Activated T-cell treated with anti-CD3 and anti-CD28 coated beads for 1 hour (primary cell): Measurements from ENCODE around the gene AKAP5.

Experiments used
- DNase-seq: peaks from one replicate; pipeline ENCODE4 v3.0.0-alpha.2; 2020; ENCODE audit warnings: low read depth

Gene AKAP5

DNA sequence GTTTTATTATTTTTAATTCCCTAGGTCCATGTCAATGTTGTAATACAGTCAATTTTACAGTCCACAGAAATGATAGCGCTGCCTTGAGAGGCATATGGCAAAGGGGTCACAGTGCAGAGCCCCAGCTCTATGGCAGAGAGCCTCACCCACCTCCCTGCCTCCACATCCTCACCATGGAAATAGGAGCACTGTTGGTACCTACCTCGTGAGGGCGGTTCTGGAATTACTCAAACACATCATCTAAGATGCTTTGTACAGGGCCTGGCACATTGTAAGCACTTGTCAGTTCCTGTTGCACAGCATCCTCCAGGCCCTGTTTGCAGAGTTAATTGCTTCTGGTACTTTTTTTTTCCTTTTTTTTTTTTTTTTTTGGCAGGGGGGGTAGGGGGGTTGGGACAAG is 4.1 kb upstream of the AKAP5 start:
- DNase-seq, result no peak

DNA sequence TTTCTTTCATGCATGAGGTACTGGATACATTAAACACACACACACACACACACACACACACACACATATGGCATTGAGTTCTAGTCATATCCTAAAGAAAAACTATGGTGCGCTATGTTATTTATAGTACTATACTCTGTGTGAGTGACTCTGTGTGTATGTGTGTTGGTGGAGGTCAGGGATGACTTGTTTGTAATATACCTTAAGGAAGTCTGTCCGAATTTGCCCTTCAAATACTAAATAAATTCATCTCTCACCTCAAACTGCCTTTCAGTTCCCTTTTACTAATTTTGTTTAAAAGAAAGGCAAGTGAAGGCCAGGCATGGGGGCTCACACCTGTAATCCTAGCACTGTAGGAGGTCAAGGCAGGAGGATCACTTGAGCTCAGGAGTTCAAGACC is 2.1 kb upstream of the AKAP5 start:
- no peak for DNase-seq

DNA sequence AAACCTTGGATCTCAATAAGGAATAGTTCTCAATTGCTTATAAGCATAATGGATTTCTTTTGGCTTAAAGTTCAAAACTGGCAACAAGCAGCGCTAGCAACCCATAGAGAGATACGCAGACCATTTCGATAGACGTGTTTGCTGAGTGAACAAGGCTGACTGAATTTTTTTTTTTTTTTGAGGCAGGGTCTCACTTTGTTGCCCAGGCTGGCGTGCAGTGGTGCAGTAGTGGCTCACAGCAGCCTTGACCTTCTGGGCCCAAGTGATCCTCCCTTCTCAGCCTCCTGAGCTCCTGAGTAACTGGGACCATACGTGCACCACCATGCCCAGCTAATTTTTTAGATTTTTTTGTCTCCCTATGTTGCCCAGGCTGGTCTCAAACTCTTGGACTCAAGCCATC is 1.4 kb upstream of the AKAP5 start:
- DNase-seq, result no peak

DNA sequence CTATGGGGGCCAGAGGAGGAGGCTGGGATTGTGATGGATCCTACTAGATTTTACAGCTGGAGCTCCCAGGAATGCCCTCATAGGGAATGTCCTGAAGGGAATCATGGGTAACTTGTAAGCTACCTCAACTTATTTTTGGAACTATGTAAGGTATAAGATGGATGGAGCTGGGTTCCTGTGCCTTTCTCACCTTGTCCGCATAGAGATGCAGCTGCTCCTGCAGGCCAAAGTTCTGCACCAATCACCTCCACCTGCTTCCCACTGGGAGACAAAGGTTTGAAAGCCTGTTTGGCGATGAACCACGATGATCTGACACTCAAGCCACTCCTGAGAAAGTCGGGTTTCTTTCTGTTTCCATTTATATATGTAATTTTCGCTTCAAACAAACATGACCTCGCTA is 648 bp upstream of the AKAP5 start:
- DNase-seq, result no peak

DNA sequence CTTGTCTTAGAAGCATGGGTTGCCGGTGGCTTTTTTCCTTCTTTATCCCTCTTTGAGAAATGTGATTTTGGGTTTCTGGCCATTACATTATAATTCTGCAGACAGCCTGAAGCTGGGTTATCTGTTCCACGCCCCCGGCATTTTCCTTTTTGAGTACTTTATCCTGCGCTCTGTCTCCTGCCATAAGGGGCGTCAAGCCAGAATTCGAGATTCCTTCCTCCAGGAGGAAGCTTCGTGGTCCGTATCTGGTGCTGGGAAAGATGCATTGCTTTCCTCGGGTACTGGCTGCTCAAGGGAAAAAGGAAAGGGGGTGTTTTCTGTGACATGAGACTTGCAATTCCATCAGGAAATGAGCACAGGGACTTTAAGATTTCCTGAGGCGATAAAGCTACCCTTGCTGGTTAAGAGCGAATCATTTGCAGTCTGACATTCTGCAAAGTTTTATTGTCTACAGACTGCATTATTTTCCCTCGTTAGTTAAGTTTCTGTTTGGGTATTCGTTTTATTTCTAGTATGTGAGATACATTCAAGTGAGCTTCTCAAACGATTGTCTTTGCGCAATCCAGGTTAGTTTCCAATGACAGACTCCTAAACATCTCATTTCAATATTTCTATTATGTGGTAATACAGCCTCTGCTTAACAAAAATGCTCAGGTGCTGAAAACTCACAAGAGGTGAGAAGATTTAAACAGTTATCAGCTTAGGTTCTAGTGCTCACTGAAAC is 694 bp downstream of the AKAP5 start:
- no peak for DNase-seq

DNA sequence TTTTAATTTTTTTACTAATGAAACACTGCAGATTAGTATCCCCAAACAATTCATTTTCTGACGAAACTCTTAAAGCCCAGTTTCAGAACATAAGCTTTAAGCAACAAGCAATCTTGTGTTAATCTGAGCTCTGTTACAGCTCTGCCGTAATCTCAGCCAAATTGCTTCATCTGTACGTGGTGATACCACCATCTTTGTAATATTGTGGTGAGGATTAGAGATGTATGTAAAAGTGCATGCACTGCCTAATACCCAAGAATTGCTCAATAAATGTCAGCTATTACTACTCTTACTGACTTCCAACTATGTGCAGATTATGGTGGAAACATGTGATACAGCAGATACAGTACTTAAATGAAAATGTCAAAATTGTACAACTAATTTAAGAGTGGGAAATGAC is 1.8 kb downstream of the AKAP5 start:
- no peak for DNase-seq

DNA sequence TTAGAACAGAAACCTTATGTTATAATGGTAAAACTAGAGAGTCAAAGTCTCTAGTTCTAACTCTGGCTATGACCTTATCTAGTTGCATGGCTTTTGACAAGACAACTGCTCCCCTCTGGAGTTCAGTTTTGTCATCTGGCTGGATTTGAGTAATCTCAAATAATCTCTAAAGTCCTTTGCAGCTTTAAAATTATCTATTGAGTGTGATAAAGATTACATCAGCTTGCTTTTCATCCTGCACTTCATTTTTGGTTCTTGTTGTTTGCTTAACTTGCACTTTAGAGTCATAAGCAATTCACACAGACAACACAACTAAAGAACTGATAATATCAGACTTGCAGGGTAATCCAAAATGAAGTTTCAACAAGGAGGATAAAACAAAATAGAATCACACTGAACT is 2.3 kb downstream of the AKAP5 start:
- no peak for DNase-seq

DNA sequence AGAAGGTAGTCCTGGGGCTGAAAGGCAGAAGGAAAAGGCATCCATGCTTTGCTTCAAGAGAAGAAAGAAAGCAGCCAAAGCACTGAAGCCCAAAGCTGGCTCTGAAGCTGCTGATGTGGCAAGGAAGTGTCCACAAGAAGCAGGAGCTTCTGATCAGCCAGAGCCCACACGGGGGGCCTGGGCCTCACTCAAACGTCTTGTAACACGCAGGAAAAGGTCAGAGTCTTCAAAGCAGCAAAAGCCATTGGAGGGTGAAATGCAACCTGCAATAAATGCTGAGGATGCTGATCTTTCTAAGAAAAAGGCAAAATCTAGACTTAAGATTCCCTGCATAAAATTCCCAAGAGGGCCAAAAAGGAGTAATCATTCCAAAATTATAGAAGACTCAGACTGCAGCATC is 3.2 kb downstream of the AKAP5 start:
- DNase-seq, result no peak

DNA sequence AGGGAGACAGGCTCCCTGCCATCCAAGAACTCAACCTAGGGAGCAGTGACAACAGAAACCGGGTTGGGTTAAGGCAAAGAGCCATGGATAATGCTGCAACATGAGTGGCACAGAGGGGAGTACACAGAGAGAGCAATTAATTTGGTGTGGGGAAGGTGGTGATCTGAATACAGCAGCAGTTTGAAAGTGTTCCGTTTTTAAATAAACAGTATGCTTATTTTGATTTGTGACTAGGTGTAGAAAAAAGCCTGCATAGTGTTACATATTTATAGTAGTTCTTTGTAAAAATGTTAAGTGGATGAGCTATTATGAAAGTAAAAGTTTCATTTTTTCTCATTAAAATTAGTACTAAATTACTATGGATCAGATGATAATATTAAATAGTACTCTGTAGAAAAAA is 8.7 kb downstream of the AKAP5 start:
- DNase-seq, result no peak

DNA sequence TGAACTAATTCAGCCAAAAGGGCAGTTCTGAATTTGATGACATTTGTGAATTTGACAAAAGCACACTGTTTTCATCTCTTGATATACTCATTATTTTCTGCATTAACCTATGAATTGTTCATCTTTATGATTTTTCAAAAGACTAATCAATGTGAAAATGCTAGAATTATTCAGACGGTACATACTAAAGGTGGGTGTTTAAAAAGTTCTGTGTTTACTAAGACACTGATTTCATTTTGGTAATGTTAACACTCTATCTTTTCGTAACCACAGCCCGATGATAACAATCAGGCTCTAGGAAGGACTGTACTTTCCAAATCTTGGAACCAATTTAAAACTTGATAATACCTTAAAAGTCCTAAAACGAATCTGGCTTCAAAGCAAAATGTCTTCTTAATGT is 9.4 kb downstream of the AKAP5 start:
- no peak for DNase-seq

DNA sequence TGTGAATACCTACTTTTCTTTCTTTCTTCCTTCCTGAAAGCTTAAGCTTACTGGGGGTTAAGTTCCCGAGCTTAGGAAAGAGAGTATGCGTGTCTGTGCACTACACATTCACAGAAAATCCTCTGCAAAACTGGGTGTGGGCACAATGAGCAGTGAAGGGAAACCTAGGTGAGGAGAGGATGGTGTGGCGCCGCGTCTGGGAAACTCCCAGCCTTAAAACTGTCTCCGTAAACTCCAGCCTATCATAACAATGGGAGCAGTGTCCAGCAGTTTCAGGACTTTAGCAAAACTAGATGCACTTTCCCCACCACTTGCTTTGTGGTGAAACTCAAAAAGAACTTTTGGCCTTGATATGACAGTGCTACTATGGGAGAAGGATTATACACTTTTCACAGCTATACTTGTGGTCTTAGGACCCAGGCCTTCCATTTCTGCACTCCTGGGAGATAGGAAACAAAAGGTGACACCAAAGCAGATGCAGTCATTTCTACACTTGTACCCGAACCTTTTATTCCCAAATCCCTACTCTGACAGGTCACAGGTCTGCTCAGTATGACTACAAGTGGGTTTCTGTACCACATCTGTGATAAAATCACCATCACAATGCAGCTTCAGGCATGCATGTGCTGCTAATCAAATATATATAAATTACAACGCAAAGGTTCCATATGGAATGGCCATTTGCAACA is 10.4 kb downstream of the AKAP5 start:
- DNase-seq, result no peak

DNA sequence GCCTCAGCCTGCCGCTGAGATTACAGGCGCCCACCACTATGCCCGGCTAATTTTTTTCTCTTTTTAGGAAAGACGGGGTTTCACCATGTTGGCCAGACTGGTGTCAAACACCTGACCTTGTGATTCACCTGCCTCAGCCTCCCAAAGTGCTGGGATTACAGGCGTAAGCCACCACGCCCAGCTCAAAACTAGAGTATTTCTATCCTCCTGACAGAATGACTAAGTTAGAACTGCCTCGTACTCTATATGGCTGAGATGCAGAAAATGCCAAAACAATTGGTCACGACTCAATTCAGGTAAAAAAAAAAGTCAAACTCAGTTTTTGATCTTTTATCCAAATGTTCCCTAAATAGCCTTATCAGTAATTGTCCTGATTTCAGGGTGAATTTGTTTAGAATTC is 11.1 kb downstream of the AKAP5 start:
- DNase-seq, result no peak

DNA sequence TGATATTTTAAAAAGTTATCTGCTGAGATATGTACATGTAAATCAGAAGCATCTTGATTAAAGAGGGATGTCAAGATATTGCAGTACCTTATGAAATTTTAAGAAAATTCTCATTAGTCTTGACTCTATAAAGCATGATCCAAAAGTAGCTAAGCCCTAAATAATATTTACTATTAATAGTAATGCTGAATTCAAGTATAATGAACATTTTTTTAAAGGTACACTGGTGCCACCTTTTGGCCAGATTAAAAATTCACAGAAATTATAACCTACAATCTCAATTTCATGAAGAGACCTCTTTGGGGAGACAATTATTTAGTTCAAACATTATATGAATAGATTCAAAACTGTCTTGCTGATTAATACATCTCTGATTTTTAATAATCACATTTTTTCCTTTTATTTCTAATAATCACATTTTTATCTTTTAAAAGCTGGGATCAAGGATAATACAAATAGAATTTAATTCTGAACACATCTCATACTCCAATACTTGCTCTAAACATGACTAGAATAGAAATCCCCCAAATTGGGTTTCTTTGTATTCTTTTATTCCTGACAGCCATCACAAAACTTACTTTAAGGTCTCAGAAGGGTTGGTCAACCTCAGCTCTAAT is 13.4 kb downstream of the AKAP5 start:
- no peak for DNase-seq

DNA sequence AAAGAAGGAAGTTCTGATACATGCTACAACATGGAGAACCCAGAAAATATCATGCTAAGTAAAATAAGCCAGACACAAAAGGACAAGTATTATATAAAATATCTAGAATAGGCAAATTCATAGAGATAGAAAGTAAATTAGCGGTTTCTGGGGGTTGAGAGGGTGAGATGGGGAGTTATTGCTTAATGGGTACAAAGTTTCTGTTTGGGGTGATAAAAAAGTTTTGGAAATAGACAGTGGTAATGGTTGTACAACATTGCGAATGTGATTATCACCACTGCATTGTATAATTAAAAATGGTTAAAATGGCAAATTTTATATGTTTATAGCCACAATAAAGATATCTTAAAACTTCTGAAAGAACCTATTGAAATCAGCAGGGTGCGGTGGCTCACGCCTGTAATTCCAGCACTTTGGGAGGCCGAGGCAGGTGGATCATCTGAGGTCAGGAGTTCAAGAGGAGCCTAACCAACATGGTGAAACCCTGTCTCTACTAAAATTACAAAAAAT is 23.3 kb downstream of the AKAP5 start:
- DNase-seq, result no peak

DNA sequence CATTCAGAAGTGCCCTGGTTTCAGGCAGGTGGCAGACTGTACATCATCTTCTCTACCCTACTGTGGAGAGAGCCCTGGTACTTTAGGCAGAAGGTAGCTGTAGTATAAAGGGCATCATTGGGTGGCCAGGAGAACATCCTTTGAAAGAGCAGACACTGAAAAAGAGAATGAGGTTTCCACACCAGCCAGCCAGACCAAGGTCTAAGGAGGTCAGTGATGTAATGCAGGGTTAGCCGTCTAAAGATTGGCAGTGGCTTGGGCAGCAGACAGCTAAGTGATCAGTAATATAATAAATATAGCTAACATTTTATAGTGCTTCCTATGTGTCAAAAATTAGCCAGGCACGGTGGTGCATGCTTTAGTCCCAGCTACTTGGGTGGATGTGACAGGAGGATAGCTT is 26.3 kb downstream of the AKAP5 start:
- no peak for DNase-seq

DNA sequence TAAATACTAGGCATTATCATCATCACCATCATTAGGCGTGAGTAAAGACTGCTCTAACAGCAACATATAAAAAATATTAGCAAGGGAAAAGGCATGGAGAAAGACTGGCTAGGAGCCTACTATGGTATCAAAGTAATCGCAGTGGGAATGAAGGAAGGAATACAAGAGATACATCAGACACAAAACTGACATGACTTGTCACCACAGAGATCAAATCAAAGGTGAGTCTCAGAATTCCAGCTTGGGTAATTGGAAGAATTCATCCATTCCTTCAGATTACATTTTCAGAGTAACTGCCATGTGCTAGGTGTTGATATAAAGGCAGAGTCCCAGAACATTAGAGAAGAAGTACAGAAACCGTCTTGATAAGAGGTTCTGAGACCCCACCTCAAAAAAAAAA is 28.2 kb downstream of the AKAP5 start:
- DNase-seq, result no peak

DNA sequence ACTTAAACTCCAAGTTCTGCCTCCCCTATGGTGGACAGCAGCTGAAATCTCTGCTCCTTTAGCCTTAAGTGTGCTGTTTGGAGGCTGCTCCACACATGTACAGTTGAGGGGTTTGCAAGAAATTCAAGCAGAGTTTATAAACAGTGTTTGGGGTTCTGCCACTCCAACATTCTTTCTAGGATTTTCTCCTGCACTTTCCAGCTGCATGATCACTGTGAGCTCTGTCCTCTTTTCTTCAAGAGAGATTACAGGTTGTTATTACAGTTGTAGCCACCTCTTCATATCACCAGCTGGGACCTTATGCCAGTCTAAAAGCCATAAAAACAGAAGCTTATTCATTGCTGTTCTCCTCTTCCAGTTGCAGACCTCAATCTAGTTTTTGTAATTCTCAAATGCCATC is 30.0 kb downstream of the AKAP5 start:
- no peak for DNase-seq

DNA sequence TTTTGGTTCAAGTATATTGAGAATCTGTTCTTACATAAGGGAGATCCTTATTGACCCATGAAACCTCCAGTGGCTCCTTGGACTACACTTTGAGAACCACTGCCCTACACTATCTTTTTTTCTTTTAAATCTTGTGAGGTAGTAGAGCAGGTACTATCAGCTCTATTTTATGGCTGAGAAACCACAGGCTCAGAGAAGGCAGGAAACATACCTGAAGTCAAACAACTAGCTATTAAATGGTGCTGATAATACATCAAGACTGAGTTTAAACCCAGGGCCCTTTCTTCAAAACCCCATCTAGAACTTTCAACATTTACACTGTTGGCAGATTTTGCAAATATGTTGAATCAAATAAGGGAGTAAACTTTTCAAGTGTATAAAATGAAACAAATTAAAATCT is 31.5 kb downstream of the AKAP5 start:
- no peak for DNase-seq

DNA sequence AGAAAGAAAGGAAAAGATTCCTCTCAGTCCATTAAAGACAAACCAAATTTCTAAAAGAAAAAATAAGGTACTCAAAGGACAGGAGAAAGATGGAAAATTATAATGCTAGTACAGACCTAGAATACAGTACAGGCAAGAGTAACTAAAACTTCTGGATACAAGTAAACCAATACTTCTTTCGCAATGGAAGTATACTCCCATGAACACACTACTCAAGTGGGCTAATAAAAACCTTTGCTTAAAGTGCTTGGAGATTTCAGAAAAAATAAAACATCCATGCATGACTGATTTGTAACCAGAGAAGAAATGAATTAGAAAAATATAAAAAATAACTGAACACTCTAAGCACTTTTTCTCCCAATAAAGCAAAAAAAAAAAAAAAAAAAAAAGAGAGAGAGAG is 34.8 kb downstream of the AKAP5 start:
- DNase-seq, result no peak

DNA sequence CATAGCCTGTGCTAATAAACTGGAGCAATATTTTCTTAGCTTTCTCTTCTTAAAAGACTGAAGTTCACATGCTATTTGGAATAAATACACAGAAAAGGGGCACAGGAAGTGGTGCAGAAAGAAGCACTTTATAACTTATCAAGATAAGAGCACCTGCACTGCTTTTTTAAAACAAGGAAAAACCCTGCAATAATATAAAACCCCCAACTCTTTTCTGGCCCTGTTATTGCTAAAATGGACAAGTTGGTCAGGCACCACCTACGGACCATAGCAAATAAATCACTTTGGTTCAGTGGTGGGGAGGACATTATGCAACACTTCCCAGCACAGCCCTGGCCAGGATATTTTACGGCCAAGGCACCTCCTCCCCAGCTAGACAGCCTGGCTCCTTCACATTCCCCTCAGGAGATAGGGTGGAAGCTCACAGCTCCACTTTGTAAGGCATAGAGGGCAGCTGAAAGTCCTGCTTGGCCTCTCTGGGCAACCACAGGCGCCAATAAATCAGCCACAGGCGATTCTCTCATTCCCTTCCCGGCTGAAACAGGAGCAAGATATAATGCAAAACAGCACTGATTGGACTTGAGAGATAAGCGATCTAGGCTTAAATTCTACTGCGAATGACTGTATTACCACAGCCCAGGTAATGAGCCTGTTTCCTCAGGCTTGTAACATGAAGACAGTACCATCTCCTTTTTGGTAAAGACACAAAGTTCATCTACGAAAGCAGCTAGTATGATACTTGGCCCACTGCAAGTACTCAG is 36.3 kb downstream of the AKAP5 start:
- DNase-seq, result no peak

DNA sequence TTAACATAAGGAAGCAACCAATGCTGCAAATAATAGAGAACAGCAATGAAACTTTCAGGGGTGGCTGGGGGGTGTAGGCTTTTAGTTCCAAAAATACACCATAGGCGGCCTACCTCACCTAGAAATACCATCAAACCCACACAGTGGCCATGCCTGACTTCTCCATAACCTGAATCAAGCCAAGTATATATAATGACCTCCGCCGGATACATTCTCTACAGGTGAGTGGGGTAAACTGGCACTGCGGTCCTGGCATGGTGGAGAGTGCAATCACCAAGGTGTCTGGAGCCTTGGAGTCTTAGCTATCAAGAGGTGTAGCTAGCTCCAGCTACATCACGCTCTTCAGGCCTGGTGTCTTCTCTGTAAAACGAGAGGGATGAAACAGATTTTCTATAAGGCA is 37.2 kb downstream of the AKAP5 start:
- no peak for DNase-seq

DNA sequence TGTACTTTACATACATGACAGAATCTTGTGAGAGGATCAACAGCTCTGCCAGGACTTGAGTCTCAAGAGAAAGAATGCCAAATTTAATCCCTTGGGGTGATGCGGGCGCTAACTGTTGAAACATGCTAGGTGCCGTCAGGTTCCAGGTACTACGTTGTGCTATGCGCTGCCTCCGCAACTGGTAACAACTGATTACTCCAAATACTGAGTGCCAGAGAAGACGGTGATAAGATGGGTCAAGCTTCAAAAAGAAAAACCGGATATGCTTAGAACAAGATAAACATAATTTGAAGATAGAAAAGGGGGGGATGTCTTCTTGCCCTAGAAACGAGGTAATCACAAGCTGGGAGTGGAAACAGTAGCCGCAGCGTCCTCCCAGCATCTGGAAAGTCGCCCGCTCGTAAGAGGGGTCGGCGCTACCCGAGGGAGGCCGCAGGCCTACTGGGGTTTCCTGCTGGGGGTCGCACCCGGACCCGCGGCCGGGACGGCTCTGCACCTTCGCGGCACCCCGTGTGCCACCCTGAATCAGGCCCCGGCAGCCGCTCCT is 37.7 kb downstream of the AKAP5 start:
- no peak for DNase-seq
